HepG2 (cell line): ENCODE data around the gene CDCA5. TPM values are rescaled to one million over a fixed set of nuclear protein-coding genes. Genes with fewer than 3 reads are reported as not detected.

ENCODE experiments used
- CBX2 ChIP-seq, 2 experiments: fragments of 200-600 bp in 1 of 2; sonication (generic); formaldehyde crosslinking in 1 of 2; IDR thresholded peaks; 2 replicates each; pipeline versions ENCODE4 v1.7.0 to v1.8.1; 2018 to 2022; ENCODE audit warnings: low read depth in 2 of 2, low read length in 1 of 2, mild to moderate bottlenecking in 1 of 2, missing genetic modification reagents in 1 of 2
- GABPA ChIP-seq, 2 experiments: IDR thresholded peaks; 2 replicates each; pipeline ENCODE4 v1.6.1; 2011 to 2016; ENCODE audit warnings: low read depth in 2 of 2, low read length in 1 of 2, missing biosample characterization in 1 of 2, missing genetic modification characterization in 1 of 2
- HMG20A ChIP-seq: IDR thresholded peaks from 2 replicates; pipeline ENCODE4 v1.6.1; 2016; ENCODE audit warnings: borderline replicate concordance
- HOMEZ ChIP-seq: IDR thresholded peaks from 2 replicates; pipeline ENCODE4 v1.6.1; 2016; ENCODE audit warnings: low read depth
- MLLT10 ChIP-seq: sonication (generic); formaldehyde crosslinking; IDR thresholded peaks from 2 replicates; pipeline ENCODE4 v1.4.0; 2020; ENCODE audit warnings: missing genetic modification reagents
- MTF1 ChIP-seq: sonication (generic); formaldehyde crosslinking; IDR thresholded peaks from 2 replicates; pipeline ENCODE4 v1.5.0; 2020; ENCODE audit warnings: missing genetic modification reagents
- MXD4 ChIP-seq: IDR thresholded peaks from 2 replicates; pipeline ENCODE4 v1.6.1; 2016; ENCODE audit warnings: mild to moderate bottlenecking, missing biosample characterization, missing genetic modification reagents
- NFRKB ChIP-seq: fragments of 450-650 bp; IDR thresholded peaks from 2 replicates; pipeline ENCODE4 v1.6.1; 2017
- SAP130 ChIP-seq: IDR thresholded peaks from 2 replicates; pipeline ENCODE4 v1.6.1; 2016; ENCODE audit warnings: low read depth
- SRSF1 ChIP-seq: fragments of 200-400 bp; formaldehyde crosslinking; optimal IDR thresholded peaks from 2 replicates; pipeline ENCODE3; 2017; ENCODE audit warnings: mild to moderate bottlenecking, low read depth, low read length, moderate library complexity
- THYN1 ChIP-seq: sonication (generic); formaldehyde crosslinking; IDR thresholded peaks from 2 replicates; pipeline ENCODE4 v1.8.1; 2023; ENCODE audit warnings: low read depth, mild to moderate bottlenecking, moderate library complexity, missing genetic modification reagents, borderline replicate concordance
- TSC22D2 ChIP-seq: sonication (generic); formaldehyde crosslinking; IDR thresholded peaks from 2 replicates; pipeline ENCODE4 v1.5.1; 2020; ENCODE audit warnings: missing genetic modification reagents, mild to moderate bottlenecking, borderline replicate concordance
- WIZ ChIP-seq: sonication (generic); formaldehyde crosslinking; IDR thresholded peaks from 2 replicates; pipeline ENCODE4 v1.5.1; 2020; ENCODE audit warnings: mild to moderate bottlenecking, missing genetic modification reagents
- ZBTB44 ChIP-seq: sonication (generic); formaldehyde crosslinking; IDR thresholded peaks from 2 replicates; pipeline ENCODE4 v1.4.0; 2020; ENCODE audit warnings: missing genetic modification reagents
- ZNF326 ChIP-seq: sonication (generic); formaldehyde crosslinking; IDR thresholded peaks from 2 replicates; pipeline ENCODE4 v1.4.0; 2020; ENCODE audit warnings: missing genetic modification reagents, borderline replicate concordance
- ZNF678 ChIP-seq: sonication (generic); formaldehyde crosslinking; IDR thresholded peaks from 2 replicates; pipeline ENCODE4 v1.4.0; 2020; ENCODE audit warnings: mild to moderate bottlenecking, missing genetic modification reagents
- ZNF83 ChIP-seq: sonication (generic); formaldehyde crosslinking; IDR thresholded peaks from 2 replicates; pipeline ENCODE4 v1.4.0; 2020; ENCODE audit warnings: missing genetic modification reagents, mild to moderate bottlenecking, borderline replicate concordance
- polyA plus RNA-seq, 8 experiments: library from polyadenylated mRNA; depleted of rRNA in 3 of 8; stranded (reverse) in 7 of 8; unstranded in 1 of 8; fragments of >200 nt; fragmentation: Illumina TruSeq in 4 of 8; extraction: Trizol in 4 of 8; gene quantifications; 2 replicates each; pipeline versions ENCODE4 v1.2.1 to v1.2.3, GENCODE V29; 2011 to 2016; ENCODE audit warnings: low read depth in 4 of 8, missing spikeins in 1 of 8, mixed read lengths in 1 of 8; ENCODE audit not compliant: insufficient read depth in 1 of 8
- total RNA-seq, 5 experiments: library from RNA; depleted of rRNA; stranded (reverse); fragments of >200 nt; fragmentation: Illumina TruSeq; extraction: Trizol; gene quantifications; 2 replicates each; pipeline ENCODE4 v1.2.3, GENCODE V29; 2016; ENCODE audit warnings: low read depth in 1 of 5
- TF ChIP-seq, protein P1 (sequence below): sonication (generic); formaldehyde crosslinking; conservative IDR thresholded peaks from 2 replicates; pipeline ENCODE4 v1.4.0; 2020; ENCODE audit warnings: mild to moderate bottlenecking, missing genetic modification reagents, moderate library complexity
- TF ChIP-seq, protein P2 (sequence below): IDR thresholded peaks from 2 replicates; pipeline ENCODE4 v1.6.1; 2016; ENCODE audit warnings: missing compliant biosample characterization, missing genetic modification reagents, borderline replicate concordance

CDCA5 gene
- total and polyA plus RNA-seq, 2 of the 13 experiments (the other 11 are each of a cell fraction or from before 2014, with no cell fraction given), result 13.5 to 50.6 TPM

DNA sequence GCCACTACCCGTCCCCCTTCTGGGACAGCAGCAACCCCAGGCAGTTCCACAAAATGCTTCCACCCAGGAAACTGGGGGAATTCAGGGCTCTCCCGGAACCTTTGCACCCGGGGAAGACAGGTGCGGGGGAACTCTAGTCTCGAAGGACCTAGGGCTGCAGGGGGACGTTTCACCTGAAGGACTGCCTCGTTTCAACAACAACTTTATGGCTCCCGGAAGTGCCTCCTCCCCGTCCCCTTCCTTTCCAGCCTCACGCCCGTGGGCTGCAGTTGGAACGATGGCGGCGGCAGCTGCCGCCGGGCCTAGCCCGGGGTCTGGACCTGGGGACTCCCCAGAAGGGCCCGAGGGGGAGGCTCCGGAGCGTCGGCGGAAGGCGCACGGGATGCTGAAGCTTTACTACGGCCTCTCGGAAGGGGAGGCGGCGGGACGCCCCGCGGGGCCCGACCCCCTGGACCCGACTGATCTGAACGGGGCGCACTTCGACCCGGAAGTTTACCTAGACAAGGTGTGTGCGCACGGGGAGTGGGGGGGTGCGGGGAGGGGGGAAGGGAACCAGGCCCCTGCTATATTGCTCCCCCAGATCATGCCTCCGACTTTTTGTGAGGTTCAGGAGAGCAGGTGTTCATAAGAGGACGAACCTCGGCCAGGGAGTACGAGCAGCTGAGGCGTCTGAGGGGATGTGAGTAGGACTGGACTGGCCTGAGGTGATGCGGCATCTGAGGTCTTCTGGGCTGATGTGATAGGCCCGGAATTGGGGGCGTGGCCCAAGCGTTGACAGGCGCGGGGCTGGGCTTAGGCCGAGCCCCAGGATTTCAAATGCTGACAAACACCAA lies 12.3 kb upstream of the CDCA5 start, which contains the start of gene VPS51 (continued):
- TF ChIP-seq MTF1 (CRISPR knock-in tag) (no peak), NFRKB (peak; percentile 59; the same call in 1 of the 2 replicates), ZNF326 (CRISPR knock-in tag) (no peak), ZBTB44 (CRISPR knock-in tag) (no peak; the same call in 1 of the 2 replicates), ZNF678 (CRISPR knock-in tag) (no peak; the same call in 1 of the 2 replicates), HMG20A (CRISPR knock-in tag) (no peak), HOMEZ (CRISPR knock-in tag) (no peak), CBX2 (IDR thresholded peaks at IDR 0.05; ENCODE audit: low read depth, low read length) (no peak), CBX2 (CRISPR knock-in tag; IDR thresholded peaks at IDR 0.05; ENCODE audit: low read depth) (no peak), SRSF1 (no peak), WIZ (CRISPR knock-in tag) (no peak), SAP130 (CRISPR knock-in tag) (peak; percentile 89), ZNF83 (CRISPR knock-in tag) (peak; percentile 84; the same call in 1 of the 2 replicates), THYN1 (no peak), MLLT10 (CRISPR knock-in tag) (no peak), MXD4 (CRISPR knock-in tag) (no peak), TSC22D2 (CRISPR knock-in tag) (no peak), GABPA (IDR thresholded peaks at IDR 0.05; ENCODE audit: low read depth, low read length) (peak; percentile 84), GABPA (CRISPR knock-in tag; IDR thresholded peaks at IDR 0.05; ENCODE audit: low read depth) (peak; percentile 94)
- TF ChIP-seq, protein P1, sequence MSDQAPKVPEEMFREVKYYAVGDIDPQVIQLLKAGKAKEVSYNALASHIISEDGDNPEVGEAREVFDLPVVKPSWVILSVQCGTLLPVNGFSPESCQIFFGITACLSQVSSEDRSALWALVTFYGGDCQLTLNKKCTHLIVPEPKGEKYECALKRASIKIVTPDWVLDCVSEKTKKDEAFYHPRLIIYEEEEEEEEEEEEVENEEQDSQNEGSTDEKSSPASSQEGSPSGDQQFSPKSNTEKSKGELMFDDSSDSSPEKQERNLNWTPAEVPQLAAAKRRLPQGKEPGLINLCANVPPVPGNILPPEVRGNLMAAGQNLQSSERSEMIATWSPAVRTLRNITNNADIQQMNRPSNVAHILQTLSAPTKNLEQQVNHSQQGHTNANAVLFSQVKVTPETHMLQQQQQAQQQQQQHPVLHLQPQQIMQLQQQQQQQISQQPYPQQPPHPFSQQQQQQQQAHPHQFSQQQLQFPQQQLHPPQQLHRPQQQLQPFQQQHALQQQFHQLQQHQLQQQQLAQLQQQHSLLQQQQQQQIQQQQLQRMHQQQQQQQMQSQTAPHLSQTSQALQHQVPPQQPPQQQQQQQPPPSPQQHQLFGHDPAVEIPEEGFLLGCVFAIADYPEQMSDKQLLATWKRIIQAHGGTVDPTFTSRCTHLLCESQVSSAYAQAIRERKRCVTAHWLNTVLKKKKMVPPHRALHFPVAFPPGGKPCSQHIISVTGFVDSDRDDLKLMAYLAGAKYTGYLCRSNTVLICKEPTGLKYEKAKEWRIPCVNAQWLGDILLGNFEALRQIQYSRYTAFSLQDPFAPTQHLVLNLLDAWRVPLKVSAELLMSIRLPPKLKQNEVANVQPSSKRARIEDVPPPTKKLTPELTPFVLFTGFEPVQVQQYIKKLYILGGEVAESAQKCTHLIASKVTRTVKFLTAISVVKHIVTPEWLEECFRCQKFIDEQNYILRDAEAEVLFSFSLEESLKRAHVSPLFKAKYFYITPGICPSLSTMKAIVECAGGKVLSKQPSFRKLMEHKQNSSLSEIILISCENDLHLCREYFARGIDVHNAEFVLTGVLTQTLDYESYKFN (CRISPR knock-in tag), result peak; percentile 61
- TF ChIP-seq, protein P2, sequence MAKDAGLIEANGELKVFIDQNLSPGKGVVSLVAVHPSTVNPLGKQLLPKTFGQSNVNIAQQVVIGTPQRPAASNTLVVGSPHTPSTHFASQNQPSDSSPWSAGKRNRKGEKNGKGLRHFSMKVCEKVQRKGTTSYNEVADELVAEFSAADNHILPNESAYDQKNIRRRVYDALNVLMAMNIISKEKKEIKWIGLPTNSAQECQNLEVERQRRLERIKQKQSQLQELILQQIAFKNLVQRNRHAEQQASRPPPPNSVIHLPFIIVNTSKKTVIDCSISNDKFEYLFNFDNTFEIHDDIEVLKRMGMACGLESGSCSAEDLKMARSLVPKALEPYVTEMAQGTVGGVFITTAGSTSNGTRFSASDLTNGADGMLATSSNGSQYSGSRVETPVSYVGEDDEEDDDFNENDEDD (CRISPR knock-in tag), result peak; percentile 72; the same call in 1 of the 2 replicates
